ENCODE results near the gene RPRD2.

GRCh38 chr1:150321826-150322166 lies 42.2 kb upstream of the RPRD2 start:
- TF ChIP-seq POLR2A (IDR thresholded peaks at IDR 0.05; ENCODE audit: low read length) (no peak), GATA1 (IDR thresholded peaks at IDR 0.05; ENCODE audit: low read depth, low read length) (no peak)
